HepG2 (cell line): ENCODE results near the gene EXOC7. TPM values are rescaled to one million over a fixed set of nuclear protein-coding genes. Genes with fewer than 3 reads are reported as not detected.

Experiments
- GMEB1 ChIP-seq: sonication (generic); formaldehyde crosslinking; IDR thresholded peaks from 2 replicates; pipeline ENCODE4 v1.5.1; 2020; ENCODE audit warnings: missing genetic modification reagents, mild to moderate bottlenecking, borderline replicate concordance
- GPBP1L1 ChIP-seq: sonication (generic); formaldehyde crosslinking; IDR thresholded peaks from 2 replicates; pipeline ENCODE4 v1.5.0; 2020; ENCODE audit warnings: mild to moderate bottlenecking, missing genetic modification reagents
- IRX3 ChIP-seq: sonication (generic); formaldehyde crosslinking; IDR thresholded peaks from 2 replicates; pipeline ENCODE4 v1.8.1; 2023; ENCODE audit warnings: mild to moderate bottlenecking, low read depth, missing genetic modification reagents, borderline replicate concordance
- ISX ChIP-seq: sonication (generic); formaldehyde crosslinking; conservative IDR thresholded peaks from 2 replicates; pipeline ENCODE4 v1.5.0; 2020; ENCODE audit warnings: missing genetic modification reagents
- KDM1A ChIP-seq: IDR thresholded peaks from 2 replicates; pipeline ENCODE4 v1.6.1; 2016; ENCODE audit warnings: missing compliant biosample characterization
- MIER3 ChIP-seq: IDR thresholded peaks from 2 replicates; pipeline ENCODE4 v1.6.1; 2016; ENCODE audit warnings: missing compliant biosample characterization, borderline replicate concordance
- MTA1 ChIP-seq: sonication (generic); formaldehyde crosslinking; IDR thresholded peaks from 2 replicates; pipeline ENCODE4 v1.4.0; 2020; ENCODE audit warnings: missing genetic modification reagents, mild to moderate bottlenecking, borderline replicate concordance
- MZF1 ChIP-seq: sonication (generic); formaldehyde crosslinking; IDR thresholded peaks from 2 replicates; pipeline ENCODE4 v1.8.1; 2023; ENCODE audit warnings: mild to moderate bottlenecking, missing genetic modification reagents, borderline replicate concordance
- NFIC ChIP-seq: IDR thresholded peaks from 2 replicates; pipeline ENCODE4 v1.6.1; 2012; ENCODE audit warnings: mild to moderate bottlenecking, low read length, inconsistent platforms
- NKX3-1 ChIP-seq: sonication (generic); formaldehyde crosslinking; IDR thresholded peaks from 2 replicates; pipeline ENCODE4 v1.5.0; 2020; ENCODE audit warnings: missing genetic modification reagents
- PHB2 ChIP-seq: fragments of 450-650 bp; IDR thresholded peaks from 2 replicates; pipeline ENCODE4 v1.6.1; 2018; ENCODE audit not compliant: partially characterized antibody
- PREB ChIP-seq: sonication (generic); formaldehyde crosslinking; IDR thresholded peaks from 2 replicates; pipeline ENCODE4 v1.4.0; 2020; ENCODE audit warnings: missing genetic modification reagents
- REPIN1 ChIP-seq: sonication (generic); formaldehyde crosslinking; IDR thresholded peaks from 2 replicates; pipeline ENCODE4 v1.8.0; 2022; ENCODE audit warnings: missing genetic modification reagents, low read depth, mild to moderate bottlenecking, borderline replicate concordance
- SNAI1 ChIP-seq: sonication (generic); formaldehyde crosslinking; IDR thresholded peaks from 2 replicates; pipeline ENCODE4 v1.5.0; 2020; ENCODE audit warnings: mild to moderate bottlenecking, missing genetic modification reagents, borderline replicate concordance
- ZBTB39 ChIP-seq: sonication (generic); formaldehyde crosslinking; IDR thresholded peaks from 2 replicates; pipeline ENCODE4 v1.5.0; 2020; ENCODE audit warnings: missing genetic modification reagents
- ZFY ChIP-seq: sonication (generic); formaldehyde crosslinking; IDR thresholded peaks from 2 replicates; pipeline ENCODE4 v1.4.0; 2020; ENCODE audit warnings: missing genetic modification reagents
- ZNF260 ChIP-seq: sonication (generic); formaldehyde crosslinking; IDR thresholded peaks from 2 replicates; pipeline ENCODE4 v1.4.0; 2020; ENCODE audit warnings: missing genetic modification reagents, low read depth, mild to moderate bottlenecking, borderline replicate concordance
- ZNF382 ChIP-seq: sonication (generic); formaldehyde crosslinking; IDR thresholded peaks from 2 replicates; pipeline ENCODE4 v1.5.0; 2020; ENCODE audit warnings: missing genetic modification reagents, mild to moderate bottlenecking, borderline replicate concordance
- ZNF557 ChIP-seq: sonication (generic); formaldehyde crosslinking; IDR thresholded peaks from 2 replicates; pipeline ENCODE4 v1.4.0; 2020; ENCODE audit warnings: missing genetic modification reagents
- ZNF615 ChIP-seq: sonication (generic); formaldehyde crosslinking; IDR thresholded peaks from 2 replicates; pipeline ENCODE4 v1.5.0; 2020; ENCODE audit warnings: mild to moderate bottlenecking, missing genetic modification reagents, borderline replicate concordance
- ZNF709 ChIP-seq: sonication (generic); formaldehyde crosslinking; IDR thresholded peaks from 2 replicates; pipeline ENCODE4 v1.5.0; 2020; ENCODE audit warnings: mild to moderate bottlenecking, missing genetic modification reagents
- ZNF784 ChIP-seq: sonication (generic); formaldehyde crosslinking; IDR thresholded peaks from 2 replicates; pipeline ENCODE4 v1.5.1; 2020; ENCODE audit warnings: missing genetic modification reagents, mild to moderate bottlenecking, borderline replicate concordance
- polyA plus RNA-seq, 8 experiments: library from polyadenylated mRNA; depleted of rRNA in 3 of 8; stranded (reverse) in 7 of 8; unstranded in 1 of 8; fragments of >200 nt; fragmentation: Illumina TruSeq in 4 of 8; extraction: Trizol in 4 of 8; gene quantifications; 2 replicates each; pipeline versions ENCODE4 v1.2.1 to v1.2.3, GENCODE V29; 2011 to 2016; ENCODE audit warnings: low read depth in 4 of 8, missing spikeins in 1 of 8, mixed read lengths in 1 of 8; ENCODE audit not compliant: insufficient read depth in 1 of 8
- total RNA-seq, 5 experiments: library from RNA; depleted of rRNA; stranded (reverse); fragments of >200 nt; fragmentation: Illumina TruSeq; extraction: Trizol; gene quantifications; 2 replicates each; pipeline ENCODE4 v1.2.3, GENCODE V29; 2016; ENCODE audit warnings: low read depth in 1 of 5

EXOC7 gene
- total and polyA plus RNA-seq, 2 of the 13 experiments (the other 11 are each of a cell fraction or from before 2014, with no cell fraction given), result 86.9 to 116 TPM

- TF ChIP-seq IRX3 (CRISPR knock-in tag) (peak; percentile 53; the same call in 1 of the 2 replicates), MTA1 (CRISPR knock-in tag) (peak; percentile 65; the same call in 1 of the 2 replicates), ZNF557 (CRISPR knock-in tag) (0 out of 2 replicates have a peak, but pooled peaks have one; percentile 18), MIER3 (CRISPR knock-in tag) (peak; percentile 97), NKX3-1 (CRISPR knock-in tag) (peak; percentile 83), ZNF615 (peak; percentile 71; the same call in 1 of the 2 replicates), MZF1 (CRISPR knock-in tag) (no peak), REPIN1 (CRISPR knock-in tag) (peak; percentile 99; the same call in 1 of the 2 replicates), ZNF784 (CRISPR knock-in tag) (peak; percentile 90; the same call in 1 of the 2 replicates), ZNF260 (CRISPR knock-in tag) (0 out of 2 replicates have a peak, but pooled peaks have one; percentile 4), GPBP1L1 (CRISPR knock-in tag) (no peak), PREB (0 out of 2 replicates have a peak, but pooled peaks have one; percentile 27), ZNF709 (CRISPR knock-in tag) (peak; percentile 93), SNAI1 (CRISPR knock-in tag) (no peak; the same call in 1 of the 2 replicates), ZNF382 (CRISPR knock-in tag) (no peak), KDM1A (CRISPR knock-in tag) (peak; percentile 13; the same call in 1 of the 2 replicates), ISX (CRISPR knock-in tag) (no peak), ZFY (CRISPR knock-in tag) (peak; percentile 98), ZBTB39 (CRISPR knock-in tag) (no peak), NFIC (no peak), PHB2 (no peak), GMEB1 (peak; percentile 86)
Measured at GRCh38 chr17:76072148-76072858, 31.3 kb downstream of the EXOC7 start, which contains the start of gene SRP68 (continued).
